HepG2 (cell line): Measurements from ENCODE around the gene HELZ2. TPM values are rescaled to one million over a fixed set of nuclear protein-coding genes. Genes with fewer than 3 reads are reported as not detected.

Source experiments
- BCL6 ChIP-seq: IDR thresholded peaks from 2 replicates; pipeline ENCODE4 v1.6.1; 2016; ENCODE audit warnings: missing genetic modification reagents, missing compliant biosample characterization
- CC2D1A ChIP-seq: sonication (generic); formaldehyde crosslinking; IDR thresholded peaks from 2 replicates; pipeline ENCODE4 v1.8.1; 2023; ENCODE audit warnings: mild to moderate bottlenecking, missing genetic modification reagents
- ELF1 ChIP-seq: sonication (generic); formaldehyde crosslinking; IDR thresholded peaks from 2 replicates; pipeline ENCODE4 v1.4.0; 2020; ENCODE audit warnings: missing genetic modification reagents
- HHEX ChIP-seq: IDR thresholded peaks from 2 replicates; pipeline ENCODE4 v1.6.1; 2016; ENCODE audit warnings: control low read depth
- IRF1 ChIP-seq: sonication (generic); formaldehyde crosslinking; IDR thresholded peaks from 2 replicates; pipeline ENCODE4 v1.4.0; 2020; ENCODE audit warnings: low read depth, mild to moderate bottlenecking, missing genetic modification reagents
- KMT2A ChIP-seq: sonication (generic); formaldehyde crosslinking; IDR thresholded peaks from 2 replicates; pipeline ENCODE4 v1.4.0; 2020; ENCODE audit warnings: missing genetic modification reagents
- NFATC3 ChIP-seq: sonication (generic); formaldehyde crosslinking; IDR thresholded peaks from 2 replicates; pipeline ENCODE4 v1.5.1; 2020; ENCODE audit warnings: mild to moderate bottlenecking, missing genetic modification reagents
- PTBP1 ChIP-seq: fragments of 200-400 bp; formaldehyde crosslinking; IDR thresholded peaks from 2 replicates; pipeline ENCODE4 v1.6.1; 2018; ENCODE audit warnings: low read length, low read depth; ENCODE audit not compliant: poor library complexity, severe bottlenecking
- SPEN ChIP-seq: sonication (generic); formaldehyde crosslinking; IDR thresholded peaks from 2 replicates; pipeline ENCODE4 v1.5.1; 2020; ENCODE audit warnings: low read depth, mild to moderate bottlenecking, missing genetic modification reagents
- YY1 ChIP-seq: IDR thresholded peaks from 2 replicates; pipeline ENCODE4 v1.6.1; 2011; ENCODE audit warnings: low read length, low read depth, moderate library complexity, mild to moderate bottlenecking; ENCODE audit not compliant: insufficient read depth, insufficient replicate concordance
- ZNF10 ChIP-seq: sonication (generic); formaldehyde crosslinking; IDR thresholded peaks from 2 replicates; pipeline ENCODE4 v1.4.0; 2020; ENCODE audit warnings: mild to moderate bottlenecking, low read depth, missing genetic modification reagents, borderline replicate concordance
- ZNF281 ChIP-seq: sonication (generic); formaldehyde crosslinking; IDR thresholded peaks from 2 replicates; pipeline ENCODE4 v1.4.0; 2020; ENCODE audit warnings: missing genetic modification reagents, borderline replicate concordance
- ZNF609 ChIP-seq: sonication (generic); formaldehyde crosslinking; IDR thresholded peaks from 2 replicates; pipeline ENCODE4 v1.4.0; 2020; ENCODE audit warnings: mild to moderate bottlenecking, missing genetic modification reagents, borderline replicate concordance
- ZSCAN30 ChIP-seq: sonication (generic); formaldehyde crosslinking; IDR thresholded peaks from 2 replicates; pipeline ENCODE4 v1.5.0; 2020; ENCODE audit warnings: mild to moderate bottlenecking, missing genetic modification reagents
- polyA plus RNA-seq, 8 experiments: library from polyadenylated mRNA; depleted of rRNA in 3 of 8; stranded (reverse) in 7 of 8; unstranded in 1 of 8; fragments of >200 nt; fragmentation: Illumina TruSeq in 4 of 8; extraction: Trizol in 4 of 8; gene quantifications; 2 replicates each; pipeline versions ENCODE4 v1.2.1 to v1.2.3, GENCODE V29; 2011 to 2016; ENCODE audit warnings: low read depth in 4 of 8, missing spikeins in 1 of 8, mixed read lengths in 1 of 8; ENCODE audit not compliant: insufficient read depth in 1 of 8
- total RNA-seq, 5 experiments: library from RNA; depleted of rRNA; stranded (reverse); fragments of >200 nt; fragmentation: Illumina TruSeq; extraction: Trizol; gene quantifications; 2 replicates each; pipeline ENCODE4 v1.2.3, GENCODE V29; 2016; ENCODE audit warnings: low read depth in 1 of 5
- TF ChIP-seq, protein P1 (sequence below): sonication (generic); formaldehyde crosslinking; IDR thresholded peaks from 2 replicates; pipeline ENCODE4 v1.5.0; 2020; ENCODE audit warnings: mild to moderate bottlenecking, missing genetic modification reagents
- TF ChIP-seq, protein P2 (sequence below): sonication (generic); formaldehyde crosslinking; conservative IDR thresholded peaks from 2 replicates; pipeline ENCODE4 v1.4.0; 2020; ENCODE audit warnings: missing genetic modification reagents

HELZ2 gene
- total and polyA plus RNA-seq, 2 of the 13 experiments (the other 11 are each of a cell fraction or from before 2014, with no cell fraction given) = 9.6 to 10.1 TPM

GRCh38 chr20:63574829-63575743, 1.0 kb upstream of the HELZ2 start (continued):
- TF ChIP-seq ZNF609 (CRISPR knock-in tag) = no peak
- no peak for TF ChIP-seq ZNF281 (CRISPR knock-in tag)
- no peak; the same call in 1 of the 2 replicates for TF ChIP-seq ELF1 (CRISPR knock-in tag)
- no peak for TF ChIP-seq CC2D1A (CRISPR knock-in tag)
- no peak for TF ChIP-seq NFATC3 (CRISPR knock-in tag)
- no peak for TF ChIP-seq PTBP1
- peak; percentile 31; the same call in 1 of the 2 replicates for TF ChIP-seq BCL6 (CRISPR knock-in tag)
- TF ChIP-seq HHEX (CRISPR knock-in tag) = no peak
- 0 out of 2 replicates have a peak, but pooled peaks have one; percentile 52 for TF ChIP-seq KMT2A (CRISPR knock-in tag)
- TF ChIP-seq, protein P1, sequence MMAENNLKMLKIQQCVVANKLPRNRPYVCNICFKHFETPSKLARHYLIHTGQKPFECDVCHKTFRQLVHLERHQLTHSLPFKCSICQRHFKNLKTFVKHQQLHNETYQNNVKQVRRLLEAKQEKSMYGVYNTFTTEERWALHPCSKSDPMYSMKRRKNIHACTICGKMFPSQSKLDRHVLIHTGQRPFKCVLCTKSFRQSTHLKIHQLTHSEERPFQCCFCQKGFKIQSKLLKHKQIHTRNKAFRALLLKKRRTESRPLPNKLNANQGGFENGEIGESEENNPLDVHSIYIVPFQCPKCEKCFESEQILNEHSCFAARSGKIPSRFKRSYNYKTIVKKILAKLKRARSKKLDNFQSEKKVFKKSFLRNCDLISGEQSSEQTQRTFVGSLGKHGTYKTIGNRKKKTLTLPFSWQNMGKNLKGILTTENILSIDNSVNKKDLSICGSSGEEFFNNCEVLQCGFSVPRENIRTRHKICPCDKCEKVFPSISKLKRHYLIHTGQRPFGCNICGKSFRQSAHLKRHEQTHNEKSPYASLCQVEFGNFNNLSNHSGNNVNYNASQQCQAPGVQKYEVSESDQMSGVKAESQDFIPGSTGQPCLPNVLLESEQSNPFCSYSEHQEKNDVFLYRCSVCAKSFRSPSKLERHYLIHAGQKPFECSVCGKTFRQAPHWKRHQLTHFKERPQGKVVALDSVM (CRISPR knock-in tag) = peak; percentile 80
- TF ChIP-seq SPEN (CRISPR knock-in tag) = 0 out of 2 replicates have a peak, but pooled peaks have one; percentile 43
- TF ChIP-seq ZNF10 (CRISPR knock-in tag) = no peak
- TF ChIP-seq ZSCAN30 (CRISPR knock-in tag) = no peak
- TF ChIP-seq IRF1 (CRISPR knock-in tag) = no peak
- TF ChIP-seq YY1 = no peak
- TF ChIP-seq, protein P2, sequence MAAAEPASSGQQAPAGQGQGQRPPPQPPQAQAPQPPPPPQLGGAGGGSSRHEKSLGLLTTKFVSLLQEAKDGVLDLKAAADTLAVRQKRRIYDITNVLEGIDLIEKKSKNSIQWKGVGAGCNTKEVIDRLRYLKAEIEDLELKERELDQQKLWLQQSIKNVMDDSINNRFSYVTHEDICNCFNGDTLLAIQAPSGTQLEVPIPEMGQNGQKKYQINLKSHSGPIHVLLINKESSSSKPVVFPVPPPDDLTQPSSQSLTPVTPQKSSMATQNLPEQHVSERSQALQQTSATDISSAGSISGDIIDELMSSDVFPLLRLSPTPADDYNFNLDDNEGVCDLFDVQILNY = 0 out of 2 replicates have a peak, but pooled peaks have one; percentile 49
